Adipose tissue (tissue), 3 donors: Measurements from ENCODE around the gene SEC14L6. TPM values are rescaled to one million over a fixed set of nuclear protein-coding genes. Genes with fewer than 3 reads are reported as not detected.

Experiments used
- H3K27ac ChIP-seq: one replicate; pipeline ENCODE4 v1.5.1; 2013; ENCODE audit warnings: low read depth, low read length
- WGBS, 3 donors: extraction: QIAGEN DNeasy Blood & Tissue Kit; methylation state at CpG; one replicate each; pipeline ENCODE4 v1.1.7; 2013; 5-methylcytosine and 5-hydroxymethylcytosine counted together
- polyA plus RNA-seq, 3 donors: library from polyadenylated mRNA; stranded (reverse); fragments of 200-250 nt; gene quantifications; one replicate each; pipeline ENCODE4 v1.2.3, GENCODE V29; 2013
- donor health status: healthy with polysubstance abuse.
- donor health status: Bipolar disorder and iron deficiency.
- donor health status: healthy.

SEC14L6 gene
- polyA plus RNA-seq, 3 donors, result 0.11 to 1.3 (median 0.37) TPM

DNA sequence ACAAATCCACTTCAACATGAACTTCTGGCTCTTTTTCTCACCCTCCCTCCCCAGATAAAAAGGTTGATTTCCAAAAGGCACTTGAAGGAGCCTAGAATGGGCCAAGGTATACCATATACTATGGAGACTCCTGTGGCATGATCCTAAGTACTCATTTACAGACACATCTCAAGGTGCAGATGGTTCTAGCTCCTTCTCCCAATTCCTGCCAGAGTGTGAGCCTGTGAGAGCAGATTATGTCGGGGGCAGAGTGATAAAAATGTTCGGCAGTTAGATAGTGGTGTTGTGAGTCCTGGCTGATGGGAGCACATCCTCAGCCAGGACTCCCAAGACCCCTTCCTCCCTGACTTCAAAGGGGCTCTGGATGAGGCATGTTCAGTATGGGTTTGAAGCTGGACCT lies 66.6 kb downstream of the SEC14L6 start:
- H3K27ac ChIP-seq, result no peak overlapping the region
- WGBS, 3 donors, result 48 to 70% (median 70%) methylated on average over 2 of the region's 2 CpGs

DNA sequence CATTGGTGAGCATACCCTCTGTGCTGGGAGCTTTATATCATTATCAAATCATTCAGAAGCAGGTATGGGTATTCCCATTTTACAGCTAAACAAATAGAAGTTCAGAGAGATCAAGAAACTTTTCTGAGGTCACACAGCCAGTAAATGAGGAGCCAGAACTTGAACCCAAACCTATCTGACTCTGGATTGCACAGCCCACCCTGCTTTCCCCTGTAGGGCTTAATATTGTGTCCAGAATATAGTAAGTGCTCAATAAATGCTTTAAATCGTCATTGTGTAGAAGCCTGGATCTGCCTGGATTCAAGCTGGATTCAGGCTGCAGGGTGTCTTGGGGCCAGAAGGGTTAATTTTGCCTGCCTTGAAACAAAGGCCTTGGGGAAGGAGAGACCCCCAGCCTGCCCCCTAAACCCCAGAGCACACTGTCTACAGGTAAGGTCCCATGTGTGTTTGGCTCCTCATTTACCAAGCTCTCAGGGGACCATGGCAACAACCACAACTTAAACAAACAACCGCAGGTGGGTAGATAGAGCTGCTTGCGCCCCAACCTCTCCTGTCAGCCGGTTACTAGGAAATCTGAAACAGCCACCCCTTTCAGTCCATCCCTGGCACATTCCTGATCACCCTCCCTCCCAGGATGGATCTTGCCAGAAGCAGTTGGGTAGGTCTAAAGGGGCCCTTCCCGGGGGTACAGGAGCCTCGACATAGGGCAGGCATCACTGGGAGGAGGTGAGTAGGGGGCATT lies 71.7 kb downstream of the SEC14L6 start:
- 25 to 56% (median 55%) methylated on average over 6 of the region's 6 CpGs for WGBS, 3 donors
- no peak overlapping the region for H3K27ac ChIP-seq

DNA sequence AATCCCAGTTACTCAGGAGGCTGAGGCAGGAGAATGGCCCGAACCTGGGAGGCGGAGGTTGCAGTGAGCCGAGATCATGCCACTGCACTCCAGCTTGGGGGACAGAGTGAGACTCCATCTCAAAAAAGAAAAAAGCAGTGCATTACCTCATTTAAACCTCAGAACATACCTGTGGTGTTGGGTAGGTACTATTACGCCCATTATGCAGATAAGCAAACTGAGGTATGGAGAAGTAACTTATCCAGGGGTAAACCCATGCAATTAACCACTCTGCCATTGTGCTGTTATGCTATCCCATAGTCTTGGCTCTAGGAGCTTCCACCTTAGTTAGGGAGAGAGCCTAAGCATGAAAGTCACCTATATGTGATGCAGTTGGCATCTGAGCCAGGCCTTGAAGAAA lies 72.4 kb downstream of the SEC14L6 start:
- 93 to 95% (median 95%) methylated on average over 4 of the region's 4 CpGs for WGBS, 3 donors
- no peak overlapping the region for H3K27ac ChIP-seq

DNA sequence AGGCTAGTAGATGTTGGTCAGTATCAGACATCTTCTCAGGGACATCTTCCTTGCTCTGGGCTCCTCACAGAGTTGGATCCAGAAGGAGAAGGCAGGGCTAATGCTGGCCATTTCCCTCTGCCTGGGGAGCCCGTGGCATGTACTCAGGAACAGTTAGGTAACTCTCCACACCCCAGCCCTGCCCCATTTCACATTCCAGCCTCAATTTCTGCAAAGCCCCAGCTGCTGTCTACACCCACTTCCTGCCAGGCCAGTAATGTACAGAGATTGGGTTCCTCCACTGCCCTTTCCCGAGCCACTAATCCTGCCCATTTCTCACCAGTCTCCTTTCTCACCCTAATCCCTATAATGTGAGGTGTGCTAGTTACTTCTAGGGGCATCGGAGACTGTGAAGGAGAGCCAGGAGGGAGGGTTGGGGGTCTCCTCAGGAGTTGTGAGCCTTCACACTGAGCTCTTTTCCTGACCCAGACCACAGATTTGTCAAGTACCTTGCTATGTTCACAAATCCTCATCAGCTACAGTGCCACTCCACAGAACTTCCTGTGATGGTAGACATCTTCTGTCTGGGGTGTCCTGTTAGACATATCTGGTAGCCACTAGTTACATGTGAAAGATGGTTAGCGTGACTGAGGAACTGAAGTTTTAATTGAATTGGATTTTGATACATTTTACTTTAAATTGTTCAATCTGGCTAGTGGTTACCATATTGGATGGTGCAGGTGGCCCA lies 73.4 kb downstream of the SEC14L6 start:
- 63 to 72% (median 69%) methylated on average over 4 of the region's 4 CpGs for WGBS, 3 donors
- no peak overlapping the region for H3K27ac ChIP-seq

Other genes starting within 250 kb of the SEC14L6 start
- gene TBC1D10A, start 219.8 kb downstream of the SEC14L6 start, polyA plus RNA-seq, result 10 to 100 TPM; 10.8 to 33.3 (median 17.8) TPM
- 10 to 100 TPM; 22.8 to 34.7 (median 24.9) TPM for gene SF3A1, start 189.8 kb downstream of the SEC14L6 start, polyA plus RNA-seq
- gene CCDC157, start 189.7 kb downstream of the SEC14L6 start, polyA plus RNA-seq, result 1 to 10 TPM; 1.3 to 1.5 (median 1.5) TPM
- gene RNF215, start 159.3 kb downstream of the SEC14L6 start, polyA plus RNA-seq, result 10 to 100 TPM in 2 of 3 donors, 1 to 10 TPM in 1; 6.7 to 11.2 (median 11.1) TPM
- gene SEC14L2, start 149.7 kb downstream of the SEC14L6 start, polyA plus RNA-seq, result 1 to 10 TPM; 2.7 to 3.8 (median 3.6) TPM
- 10 to 100 TPM; 12.7 to 20.4 (median 20.4) TPM for gene MTFP1, start 121.0 kb downstream of the SEC14L6 start, polyA plus RNA-seq
- gene SEC14L3, start 74.7 kb downstream of the SEC14L6 start, polyA plus RNA-seq, result not detected
- under 1 TPM in 2 of 3 donors, not detected in 1; 0.04 to 0.05 TPM for gene SEC14L4, start 41.0 kb downstream of the SEC14L6 start, polyA plus RNA-seq
- gene GAL3ST1, start 27.9 kb upstream of the SEC14L6 start, polyA plus RNA-seq, result 1 to 10 TPM in 1 of 3 donors, under 1 TPM in 2; 0.34 to 4.5 (median 0.58) TPM
- gene PES1, start 45.2 kb upstream of the SEC14L6 start, polyA plus RNA-seq, result 10 to 100 TPM; 45.1 to 56.0 (median 45.8) TPM
- 10 to 100 TPM in 2 of 3 donors, 1 to 10 TPM in 1; 5.4 to 38.3 (median 29.2) TPM for gene TCN2, start 60.4 kb upstream of the SEC14L6 start, polyA plus RNA-seq
- 1 to 10 TPM; 1.1 to 3.6 (median 1.3) TPM for gene SLC35E4, start 89.0 kb upstream of the SEC14L6 start, polyA plus RNA-seq
- gene DUSP18, start 121.1 kb upstream of the SEC14L6 start, polyA plus RNA-seq, result 1 to 10 TPM; 2.0 to 3.8 (median 2.7) TPM
- 1 to 10 TPM in 1 of 3 donors, under 1 TPM in 2; 0.58 to 1.1 (median 0.79) TPM for gene OSBP2, start 148.1 kb upstream of the SEC14L6 start, polyA plus RNA-seq